Activated T-helper 17 cell treated with anti-CD3 and anti-CD28 coated beads, Interleukin-2, amount 50 U/mL, for 72 hours (primary cell): ENCODE data around the gene TMTC4. TPM values are rescaled to one million over a fixed set of nuclear protein-coding genes. Genes with fewer than 3 reads are reported as not detected.

Experiments used
- ATAC-seq: fragments of 150-1000 bp; cut with Tn5 transposase; replicated peaks from 2 replicates; pipeline ENCODE4 v1.10.0; 2021; ENCODE audit warnings: mild to moderate bottlenecking, moderate library complexity
- H3K27ac Mint-ChIP-seq: one replicate; pipeline ENCODE4 v1.8.0; 2022; ENCODE audit warnings: mixed read lengths
- H3K27me3 Mint-ChIP-seq: one replicate; pipeline ENCODE4 v1.8.0; 2022; ENCODE audit warnings: mixed read lengths
- H3K36me3 Mint-ChIP-seq: one replicate; pipeline ENCODE4 v1.8.0; 2022; ENCODE audit warnings: low read depth, mild to moderate bottlenecking, mixed read lengths
- H3K4me1 Mint-ChIP-seq: one replicate; pipeline ENCODE4 v1.8.0; 2022; ENCODE audit warnings: mixed read lengths
- H3K4me3 Mint-ChIP-seq: one replicate; pipeline ENCODE4 v1.8.0; 2022; ENCODE audit warnings: mild to moderate bottlenecking, mixed read lengths
- H3K9me3 Mint-ChIP-seq: one replicate; pipeline ENCODE4 v1.8.0; 2022; ENCODE audit warnings: mixed read lengths
- total RNA-seq, 2 donors: library from RNA; stranded (reverse); gene quantifications; one replicate each; pipeline ENCODE4 v1.2.3, GENCODE V29; 2022

TMTC4 gene
- total RNA-seq, 2 donors from 2014 or later, result 11.5 to 14.0 TPM

DNA sequence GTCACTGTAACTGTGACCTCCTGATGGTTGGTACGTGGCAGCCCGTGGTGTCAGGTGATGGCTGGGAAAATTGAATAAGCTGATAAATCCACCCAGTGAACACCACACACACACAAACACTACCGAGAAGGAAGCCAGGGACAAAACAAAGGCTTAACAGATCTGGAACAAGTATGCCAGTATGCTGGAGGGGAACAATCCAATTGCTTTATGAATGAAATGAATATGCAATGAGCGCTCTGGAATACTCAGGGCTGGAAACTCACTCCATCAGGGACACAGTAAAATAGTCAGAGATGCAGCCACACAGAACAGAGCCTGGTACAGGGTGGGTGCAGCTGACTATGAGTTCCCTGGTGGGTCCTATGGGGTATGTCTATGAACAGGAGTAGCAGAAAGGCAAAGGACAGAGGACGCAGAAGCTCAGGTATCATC, 16.7 kb downstream of the TMTC4 start:
- peak overlapping the region; percentile 31 for H3K4me3 Mint-ChIP-seq
- H3K9me3 Mint-ChIP-seq, result no peaks in the 10 kb centered on the region
- peaks cover 85% of the 10 kb centered on the region for H3K36me3 Mint-ChIP-seq
- no peak for ATAC-seq
- H3K4me1 Mint-ChIP-seq, result peaks cover 8% of the 10 kb centered on the region
- H3K27ac Mint-ChIP-seq, result peak overlapping the region; percentile 81
- H3K27me3 Mint-ChIP-seq, result no peaks in the 10 kb centered on the region

DNA sequence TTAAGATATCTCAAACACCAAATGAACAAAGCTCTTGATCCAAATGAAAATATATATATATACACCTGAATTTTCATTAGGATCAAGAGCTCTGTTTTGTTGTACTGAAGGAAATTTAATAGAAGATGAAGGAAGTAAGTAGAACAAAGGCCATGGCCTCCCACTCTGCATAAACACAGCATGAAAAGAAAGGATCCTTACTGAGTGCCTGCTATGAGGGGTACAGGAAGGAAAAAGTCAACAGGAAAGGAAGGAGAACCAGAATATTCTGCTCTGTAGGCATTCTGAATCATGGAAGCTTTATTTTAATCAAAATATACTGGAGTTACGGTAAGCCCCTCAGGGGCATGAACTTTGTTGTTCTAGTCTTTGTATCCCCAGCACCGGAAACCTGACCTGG, 22.1 kb downstream of the TMTC4 start:
- no peak for ATAC-seq
- Mint-ChIP-seq H3K36me3 (peaks cover 60% of the 10 kb centered on the region), H3K4me3 (no peak overlapping the region)

DNA sequence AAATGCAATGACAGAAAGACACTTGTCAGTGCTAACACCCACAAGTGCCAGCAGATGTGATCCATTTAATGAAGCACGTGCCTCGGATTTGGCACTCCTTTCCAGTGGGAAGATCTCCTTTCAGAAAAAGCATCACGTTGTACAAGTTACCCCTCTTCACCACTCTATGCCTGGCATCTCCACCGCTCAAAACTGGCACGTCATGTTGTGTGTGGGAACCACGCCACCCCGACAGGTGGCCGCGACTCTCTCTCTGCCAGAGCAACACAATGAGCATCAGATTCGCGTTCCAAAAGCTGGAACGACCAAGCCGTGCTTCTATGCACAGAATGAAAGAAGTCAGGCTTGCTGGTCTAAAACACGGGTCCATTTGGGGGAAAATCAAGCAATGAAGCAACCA, 24.3 kb downstream of the TMTC4 start:
- H3K36me3 Mint-ChIP-seq, result peaks cover 48% of the 10 kb centered on the region
- no peak for ATAC-seq
- H3K9me3 Mint-ChIP-seq, result no peaks in the 10 kb centered on the region
- no peak overlapping the region for H3K4me3 Mint-ChIP-seq
- no peak overlapping the region for H3K27ac Mint-ChIP-seq
- no peaks in the 10 kb centered on the region for H3K4me1 Mint-ChIP-seq
- no peaks in the 10 kb centered on the region for H3K27me3 Mint-ChIP-seq

More for the DNA sequence above, 22.1 kb downstream of the TMTC4 start:
- H3K27ac Mint-ChIP-seq, result peak overlapping the region; percentile 8
- H3K9me3 Mint-ChIP-seq, result no peaks in the 10 kb centered on the region
- H3K4me1 Mint-ChIP-seq, result no peaks in the 10 kb centered on the region
- H3K27me3 Mint-ChIP-seq, result no peaks in the 10 kb centered on the region

DNA sequence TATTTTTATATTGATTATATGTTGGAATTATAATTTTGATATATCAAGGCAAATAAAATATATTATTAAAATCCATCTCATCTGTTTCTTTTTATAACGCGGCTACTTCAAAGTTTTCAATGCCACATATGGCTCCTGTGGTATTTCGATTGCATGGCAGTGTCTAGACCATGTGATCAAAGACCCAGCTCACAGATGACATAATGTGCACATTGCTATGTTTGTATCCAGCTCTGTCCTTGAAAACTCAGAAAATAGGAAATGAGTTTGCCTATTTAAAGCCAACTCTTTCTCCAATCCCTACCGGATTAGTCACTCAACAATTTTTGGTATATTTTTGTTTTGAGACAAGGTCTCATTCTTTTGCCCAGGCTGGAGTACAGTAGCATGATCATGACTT, 26.2 kb downstream of the TMTC4 start:
- no peak for ATAC-seq
- Mint-ChIP-seq H3K9me3 (no peaks in the 10 kb centered on the region), H3K36me3 (peaks cover 45% of the 10 kb centered on the region), H3K4me3 (no peak overlapping the region), H3K4me1 (no peaks in the 10 kb centered on the region), H3K27ac (no peak overlapping the region), H3K27me3 (no peaks in the 10 kb centered on the region)

DNA sequence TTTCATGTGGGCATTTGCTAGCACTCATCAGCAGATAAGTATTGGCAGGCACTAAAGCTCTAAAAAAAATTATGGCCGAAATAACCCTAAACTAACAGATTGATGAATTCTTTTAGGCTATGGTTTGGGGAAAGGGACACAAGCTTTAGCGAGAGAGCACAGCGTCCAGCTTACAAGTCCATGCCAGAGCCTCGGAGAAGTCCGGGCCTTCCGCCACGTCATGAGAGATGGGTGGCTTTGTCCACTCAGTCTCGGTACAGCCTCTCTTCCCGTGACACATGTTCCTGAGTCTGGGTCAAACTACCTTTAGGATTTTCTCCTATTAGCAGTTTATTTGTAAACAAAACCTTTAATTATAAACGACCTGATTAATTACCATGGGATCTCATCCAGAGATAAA, 27.7 kb downstream of the TMTC4 start:
- Mint-ChIP-seq H3K36me3 (peaks cover 45% of the 10 kb centered on the region), H3K27ac (no peak overlapping the region), H3K4me1 (no peaks in the 10 kb centered on the region), H3K4me3 (no peak overlapping the region), H3K27me3 (no peaks in the 10 kb centered on the region), H3K9me3 (no peaks in the 10 kb centered on the region)
- ATAC-seq, result no peak

DNA sequence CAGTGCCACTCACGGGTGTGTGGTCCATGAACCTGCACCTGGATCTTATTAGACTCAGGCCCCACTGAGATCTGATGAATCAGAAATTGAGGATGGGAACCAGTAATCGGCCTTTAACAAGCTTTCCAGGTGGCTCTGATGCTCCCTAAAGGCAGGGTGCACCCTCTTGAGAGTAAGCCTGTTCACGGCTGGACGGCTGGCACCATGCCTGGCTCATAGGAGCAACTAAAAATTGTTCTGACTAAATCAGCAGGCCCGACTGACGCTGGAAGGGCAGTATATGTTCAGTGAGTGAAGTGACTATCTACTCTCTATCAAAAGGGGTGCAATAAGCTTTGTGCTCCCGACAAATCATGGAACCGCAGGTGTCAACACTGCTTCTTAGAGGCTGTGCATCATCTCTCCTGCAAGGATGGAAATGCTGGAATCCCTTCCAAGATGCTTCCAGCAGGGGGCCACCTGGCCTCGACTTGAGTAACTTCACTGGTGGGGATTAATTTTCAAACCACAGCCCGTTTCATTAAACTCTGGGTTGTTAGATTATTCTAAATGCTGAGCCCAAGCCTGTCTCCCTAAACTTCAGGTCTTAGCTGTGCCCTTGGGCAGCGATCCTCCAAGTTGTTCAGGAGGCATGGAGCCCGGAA, 28.4 kb downstream of the TMTC4 start:
- peaks cover 45% of the 10 kb centered on the region for H3K36me3 Mint-ChIP-seq
- no peak overlapping the region for H3K4me3 Mint-ChIP-seq
- no peaks in the 10 kb centered on the region for H3K4me1 Mint-ChIP-seq
- no peak overlapping the region for H3K27ac Mint-ChIP-seq
- no peaks in the 10 kb centered on the region for H3K9me3 Mint-ChIP-seq
- no peak for ATAC-seq
- no peaks in the 10 kb centered on the region for H3K27me3 Mint-ChIP-seq

DNA sequence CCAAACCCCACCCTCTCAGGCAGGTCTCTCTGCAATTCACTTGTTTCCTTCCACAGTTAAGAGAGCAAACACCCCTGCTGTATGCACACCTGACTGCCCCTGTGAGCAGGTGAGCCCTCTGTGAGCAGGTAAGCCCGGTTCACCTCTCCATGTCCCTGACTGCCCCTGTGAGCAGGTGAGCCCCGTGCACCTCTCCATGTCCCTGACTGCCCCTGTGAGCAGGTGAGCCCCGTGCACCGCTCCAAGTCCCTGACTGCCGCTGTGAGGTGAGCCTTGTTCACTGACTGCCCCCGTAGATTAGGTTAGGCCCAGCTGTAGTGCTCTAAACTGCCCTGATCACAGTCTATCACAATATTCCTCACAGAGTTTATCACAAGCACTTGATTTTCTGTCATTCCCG, 29.2 kb downstream of the TMTC4 start:
- Mint-ChIP-seq H3K4me1 (no peaks in the 10 kb centered on the region), H3K27ac (peak overlapping the region; percentile 32)

DNA sequence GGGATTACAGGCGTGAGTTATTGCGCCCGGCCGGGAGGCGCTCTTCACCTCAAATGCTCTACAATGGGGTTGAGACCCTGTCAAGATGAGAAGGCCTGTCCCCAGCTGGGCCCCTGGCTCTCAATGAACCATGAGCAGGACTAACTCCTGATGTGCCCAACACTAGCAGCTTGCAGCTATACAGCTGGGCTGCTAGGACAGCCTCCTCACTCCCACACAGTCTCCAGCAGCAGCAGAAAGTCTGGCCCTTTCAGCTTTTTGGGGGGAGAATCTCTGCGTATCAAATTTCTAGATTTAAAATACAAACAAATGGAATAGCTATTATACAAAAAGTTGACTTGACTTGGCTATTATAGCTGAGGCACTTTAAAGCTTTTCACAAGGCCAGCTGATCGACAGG, 30.2 kb downstream of the TMTC4 start:
- Mint-ChIP-seq H3K9me3 (no peaks in the 10 kb centered on the region), H3K4me3 (no peak overlapping the region), H3K27ac (no peak overlapping the region), H3K36me3 (peaks cover 59% of the 10 kb centered on the region), H3K4me1 (no peaks in the 10 kb centered on the region), H3K27me3 (no peaks in the 10 kb centered on the region)
- no peak for ATAC-seq

More for the DNA sequence above, 29.2 kb downstream of the TMTC4 start:
- H3K27me3 Mint-ChIP-seq, result no peaks in the 10 kb centered on the region
- H3K4me3 Mint-ChIP-seq, result no peak overlapping the region
- no peak for ATAC-seq
- no peaks in the 10 kb centered on the region for H3K9me3 Mint-ChIP-seq
- peaks cover 50% of the 10 kb centered on the region for H3K36me3 Mint-ChIP-seq

DNA sequence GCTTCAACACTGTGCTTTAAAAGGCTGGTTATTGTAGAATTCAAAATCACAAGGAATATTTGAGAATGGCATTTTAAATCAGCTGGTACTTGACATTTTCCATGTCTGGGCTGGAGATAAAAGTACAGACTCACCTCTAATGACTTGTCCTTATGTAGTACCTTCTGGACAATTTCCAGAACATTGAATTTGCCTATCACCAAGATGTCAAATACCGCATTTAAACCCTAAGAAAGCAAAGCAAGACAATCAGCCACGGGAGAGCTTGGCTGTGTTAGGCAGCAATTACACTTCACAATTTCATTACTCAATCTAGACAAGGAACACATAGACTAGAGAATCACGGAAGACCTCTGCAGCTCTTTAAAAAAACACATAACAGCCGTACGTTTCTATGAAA, 36.8 kb downstream of the TMTC4 start:
- Mint-ChIP-seq H3K27me3 (no peaks in the 10 kb centered on the region), H3K36me3 (peaks cover 87% of the 10 kb centered on the region), H3K4me1 (no peaks in the 10 kb centered on the region), H3K9me3 (no peaks in the 10 kb centered on the region), H3K27ac (no peak overlapping the region), H3K4me3 (no peak overlapping the region)
- ATAC-seq, result no peak

DNA sequence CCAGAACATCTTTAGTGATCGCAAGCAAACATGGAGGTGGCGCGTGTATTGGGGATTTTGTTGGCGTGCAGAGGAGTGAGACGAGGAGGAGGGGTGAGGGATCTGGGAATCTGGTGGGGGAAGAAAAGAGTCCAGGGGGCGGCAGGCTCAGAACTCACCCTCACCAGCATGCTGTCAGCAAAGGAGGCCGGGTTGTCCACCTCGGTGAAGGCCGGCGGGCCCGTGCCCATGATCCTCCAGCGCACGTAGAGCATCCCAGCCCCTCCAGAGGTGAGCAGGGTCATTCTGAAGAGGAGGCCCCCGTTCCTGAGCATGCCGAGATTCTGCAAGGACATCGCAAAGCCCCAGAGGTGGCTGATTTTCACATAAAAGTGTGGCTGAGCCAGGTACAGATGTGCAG, 37.2 kb downstream of the TMTC4 start:
- ATAC-seq, result no peak
- no peak overlapping the region for H3K27ac Mint-ChIP-seq
- H3K36me3 Mint-ChIP-seq, result peaks cover 92% of the 10 kb centered on the region
- H3K27me3 Mint-ChIP-seq, result no peaks in the 10 kb centered on the region
- H3K4me3 Mint-ChIP-seq, result no peak overlapping the region
- no peaks in the 10 kb centered on the region for H3K4me1 Mint-ChIP-seq
- H3K9me3 Mint-ChIP-seq, result no peaks in the 10 kb centered on the region

DNA sequence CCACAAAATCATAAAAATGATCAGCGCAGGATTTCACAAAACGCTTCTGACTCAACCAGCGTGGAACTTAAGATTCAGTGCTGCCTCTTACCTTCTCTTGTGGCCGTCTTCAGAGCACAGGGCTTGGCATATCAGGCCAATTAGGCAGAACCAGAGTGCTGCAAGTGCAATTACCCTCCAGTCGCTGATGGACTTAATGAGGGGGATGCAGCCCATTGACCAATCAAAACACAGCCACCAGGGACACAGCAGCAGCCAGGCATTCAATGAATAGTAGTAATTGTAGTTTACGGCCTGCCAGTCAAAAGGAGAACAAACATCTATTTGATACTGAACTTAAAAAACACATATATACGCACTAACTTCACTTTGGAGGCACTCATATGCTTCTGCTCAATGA, 38.2 kb downstream of the TMTC4 start:
- no peak for ATAC-seq
- H3K4me3 Mint-ChIP-seq, result no peak overlapping the region
- no peaks in the 10 kb centered on the region for H3K27me3 Mint-ChIP-seq
- no peaks in the 10 kb centered on the region for H3K4me1 Mint-ChIP-seq
- H3K27ac Mint-ChIP-seq, result no peak overlapping the region
- H3K9me3 Mint-ChIP-seq, result no peaks in the 10 kb centered on the region
- peaks cover 89% of the 10 kb centered on the region for H3K36me3 Mint-ChIP-seq

DNA sequence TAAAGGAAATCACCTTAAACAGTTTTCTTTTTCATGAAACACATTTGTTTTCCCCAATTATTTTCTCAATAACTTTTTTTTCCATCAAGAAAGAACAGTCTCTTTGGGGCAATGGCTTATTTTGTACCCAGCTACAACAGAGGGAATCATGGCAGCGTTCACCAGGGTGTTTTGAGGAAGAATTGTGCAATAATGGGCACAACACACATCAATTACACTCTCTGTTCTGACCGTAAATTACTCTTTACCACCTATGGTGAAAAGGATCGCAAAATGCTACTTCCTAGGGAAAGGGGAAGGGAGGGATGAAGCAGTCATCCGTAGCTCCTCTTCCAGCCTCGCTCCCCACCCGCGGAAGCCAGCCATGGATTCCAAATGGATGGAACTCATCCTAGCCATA, 38.6 kb downstream of the TMTC4 start:
- Mint-ChIP-seq H3K9me3 (no peaks in the 10 kb centered on the region), H3K27me3 (no peaks in the 10 kb centered on the region), H3K4me3 (no peak overlapping the region), H3K36me3 (peaks cover 85% of the 10 kb centered on the region), H3K4me1 (no peaks in the 10 kb centered on the region), H3K27ac (no peak overlapping the region)
- ATAC-seq, result no peak

DNA sequence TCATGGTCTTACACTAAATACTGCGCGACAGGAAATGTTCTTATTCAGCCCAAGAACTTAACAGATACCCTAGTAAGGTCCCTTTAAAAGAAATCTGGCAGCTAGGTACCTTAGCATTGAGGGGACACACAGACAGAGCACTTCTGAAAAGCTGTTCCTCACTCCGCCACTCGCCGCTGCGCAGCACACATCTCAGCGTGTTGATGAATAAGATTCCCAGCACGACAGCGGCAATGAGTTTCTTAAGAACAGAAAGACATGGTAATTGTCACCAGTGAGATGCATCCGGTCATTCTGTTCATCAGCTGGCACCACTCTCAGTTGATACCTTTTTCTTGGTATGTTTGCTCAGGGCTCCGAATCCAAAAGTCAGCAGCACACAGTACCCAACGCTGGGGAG, 39.9 kb downstream of the TMTC4 start:
- H3K36me3 Mint-ChIP-seq, result peaks cover 86% of the 10 kb centered on the region
- no peak for ATAC-seq
- H3K4me1 Mint-ChIP-seq, result no peaks in the 10 kb centered on the region
- H3K27ac Mint-ChIP-seq, result no peak overlapping the region
- no peak overlapping the region for H3K4me3 Mint-ChIP-seq
- H3K9me3 Mint-ChIP-seq, result no peaks in the 10 kb centered on the region
- no peaks in the 10 kb centered on the region for H3K27me3 Mint-ChIP-seq

DNA sequence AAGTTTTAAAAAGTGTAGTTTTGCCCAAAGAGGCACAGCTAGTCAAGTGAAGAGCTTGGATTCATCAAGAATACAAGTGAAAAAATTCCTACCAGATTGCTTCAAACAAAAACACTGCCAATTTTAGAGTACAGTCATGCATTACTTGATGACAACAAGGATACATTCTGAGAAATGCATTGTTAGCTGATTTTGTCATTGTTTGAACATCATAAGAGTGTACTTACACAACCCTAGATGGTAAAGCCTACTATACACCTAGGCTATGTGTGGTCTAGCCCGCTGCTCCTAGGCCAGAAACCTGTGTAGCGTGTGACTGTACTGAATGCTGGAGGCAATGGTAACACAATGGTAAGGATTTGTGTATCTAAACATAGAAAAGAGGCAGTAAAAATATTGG, 41.1 kb downstream of the TMTC4 start:
- ATAC-seq, result no peak
- H3K27ac Mint-ChIP-seq, result no peak overlapping the region
- no peaks in the 10 kb centered on the region for H3K27me3 Mint-ChIP-seq
- H3K4me3 Mint-ChIP-seq, result no peak overlapping the region
- H3K9me3 Mint-ChIP-seq, result no peaks in the 10 kb centered on the region
- peaks cover 93% of the 10 kb centered on the region for H3K36me3 Mint-ChIP-seq
- no peaks in the 10 kb centered on the region for H3K4me1 Mint-ChIP-seq

DNA sequence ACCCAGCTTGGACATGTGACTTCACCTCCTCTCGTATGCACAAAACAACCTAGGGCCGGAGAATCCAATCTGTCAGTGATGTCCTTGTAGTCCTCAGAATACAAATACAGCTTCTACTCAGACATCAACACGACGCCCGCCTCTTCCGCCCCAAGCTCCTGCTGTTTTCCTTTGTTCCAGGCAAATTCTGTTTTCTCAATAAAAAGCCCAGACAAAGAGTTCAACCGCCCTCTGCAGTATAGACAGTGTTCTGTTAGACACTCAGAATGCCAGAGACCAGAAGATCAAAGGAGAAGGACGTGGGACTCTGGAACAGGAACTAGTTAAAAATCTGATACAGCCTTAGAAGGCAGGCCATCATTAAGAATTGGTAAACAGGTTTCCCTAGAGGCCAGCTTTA, 44.0 kb downstream of the TMTC4 start:
- Mint-ChIP-seq H3K27me3 (no peaks in the 10 kb centered on the region), H3K9me3 (no peaks in the 10 kb centered on the region), H3K36me3 (peaks cover 88% of the 10 kb centered on the region), H3K27ac (no peak overlapping the region), H3K4me3 (no peak overlapping the region), H3K4me1 (no peaks in the 10 kb centered on the region)
- ATAC-seq, result no peak

DNA sequence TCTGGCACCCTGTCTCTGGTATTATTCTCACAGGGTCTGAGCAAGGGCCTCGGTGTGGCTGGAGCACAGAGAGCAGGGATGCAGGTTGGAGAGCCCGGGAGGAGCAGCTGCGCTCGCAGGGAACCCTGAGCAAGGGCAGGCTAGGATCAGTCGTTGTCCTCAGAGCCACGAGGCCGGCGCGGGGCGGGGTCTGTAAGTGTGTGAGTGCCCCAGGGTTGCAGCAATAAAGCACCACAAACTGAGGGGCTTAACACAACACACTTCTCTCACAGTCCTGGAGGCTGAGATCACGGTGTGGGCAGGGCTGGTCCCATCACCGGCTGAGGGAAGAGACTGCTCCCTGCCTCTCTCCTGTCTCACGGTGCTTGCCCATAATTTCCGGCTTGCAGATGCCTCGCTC, 47.5 kb downstream of the TMTC4 start:
- no peak for ATAC-seq
- Mint-ChIP-seq H3K9me3 (peaks cover 4% of the 10 kb centered on the region), H3K4me1 (no peaks in the 10 kb centered on the region), H3K27ac (no peak overlapping the region), H3K27me3 (no peaks in the 10 kb centered on the region), H3K4me3 (no peak overlapping the region), H3K36me3 (peaks cover 84% of the 10 kb centered on the region)
